HFFc6 (cell line): ENCODE data around the gene SMYD3. TPM values are rescaled to one million over a fixed set of nuclear protein-coding genes. Genes with fewer than 3 reads are reported as not detected.
"Not testable (repeated sequence)": the region's sequence is repeated elsewhere in the genome, so short reads cannot be mapped to it uniquely, and the experiment has no call there.

Experiments
- DNase-seq: peaks from one replicate; pipeline ENCODE4 v3.0.0-alpha.2; 2018
- H3K27ac Mint-ChIP-seq: 2 replicates; pipeline ENCODE4 v1.8.0; 2020; ENCODE audit warnings: mild to moderate bottlenecking, mixed read lengths
- H3K27me3 Mint-ChIP-seq: 2 replicates; pipeline ENCODE4 v1.8.0; 2021; ENCODE audit warnings: mild to moderate bottlenecking, moderate library complexity, mixed read lengths; ENCODE audit not compliant: insufficient read depth
- H3K36me3 Mint-ChIP-seq: 2 replicates; pipeline ENCODE4 v1.8.0; 2021; ENCODE audit warnings: low read depth, mixed read lengths
- H3K4me1 Mint-ChIP-seq: 2 replicates; pipeline ENCODE4 v1.8.0; 2020; ENCODE audit warnings: low read depth, mixed read lengths
- H3K4me3 Mint-ChIP-seq: 2 replicates; pipeline ENCODE4 v1.8.0; 2020; ENCODE audit warnings: mild to moderate bottlenecking, moderate library complexity, mixed read lengths
- H3K9me3 Mint-ChIP-seq: 2 replicates; pipeline ENCODE4 v1.8.0; 2020; ENCODE audit warnings: mild to moderate bottlenecking, mixed read lengths
- total RNA-seq, 6 experiments: library from RNA; stranded (reverse); fragmentation: NEBNext Ultra II Directional; extraction: Animal tissue kit (Norgen Biotek cat#: 25700); gene quantifications; 2 replicates in 1 of 6; 3 replicates in 5 of 6; pipeline ENCODE4 v1.2.3, GENCODE V29; 2021
- TF ChIP-seq, protein P1 (sequence below): fragments of 200-600 bp; sonication (generic); IDR thresholded peaks from 2 replicates; pipeline ENCODE4 v1.5.0; 2021; ENCODE audit warnings: antibody characterized with exemption, mild to moderate bottlenecking

The SMYD3 gene
- total RNA-seq, 6 experiments from 2014 or later, result 28.4 to 37.9 (median 31.2) TPM

DNA sequence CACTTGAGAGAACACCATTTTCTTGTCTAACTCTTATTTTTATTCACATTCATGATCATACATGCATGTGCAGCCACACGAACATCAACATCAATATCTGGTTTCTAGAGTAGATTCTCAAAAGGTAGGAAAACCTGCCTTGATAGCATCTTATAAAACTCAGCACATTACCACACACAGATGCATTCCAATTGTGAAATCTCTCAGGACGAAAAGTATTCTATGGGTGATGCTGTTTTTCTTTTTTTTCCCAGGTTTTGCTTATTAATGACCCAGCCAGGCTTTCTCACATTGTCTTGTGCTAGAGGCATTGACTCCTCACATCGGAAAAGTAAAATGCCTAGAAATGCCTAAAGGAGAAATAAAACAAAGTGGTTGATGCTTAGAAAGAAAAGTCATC, 789.5 kb downstream of the SMYD3 start:
- H3K27ac Mint-ChIP-seq, result no peak overlapping the region
- no peaks in the 10 kb centered on the region for H3K9me3 Mint-ChIP-seq
- no peak for DNase-seq
- H3K36me3 Mint-ChIP-seq, result peaks cover 9% of the 10 kb centered on the region; the same call in 1 of the 2 replicates
- TF ChIP-seq, protein P1, sequence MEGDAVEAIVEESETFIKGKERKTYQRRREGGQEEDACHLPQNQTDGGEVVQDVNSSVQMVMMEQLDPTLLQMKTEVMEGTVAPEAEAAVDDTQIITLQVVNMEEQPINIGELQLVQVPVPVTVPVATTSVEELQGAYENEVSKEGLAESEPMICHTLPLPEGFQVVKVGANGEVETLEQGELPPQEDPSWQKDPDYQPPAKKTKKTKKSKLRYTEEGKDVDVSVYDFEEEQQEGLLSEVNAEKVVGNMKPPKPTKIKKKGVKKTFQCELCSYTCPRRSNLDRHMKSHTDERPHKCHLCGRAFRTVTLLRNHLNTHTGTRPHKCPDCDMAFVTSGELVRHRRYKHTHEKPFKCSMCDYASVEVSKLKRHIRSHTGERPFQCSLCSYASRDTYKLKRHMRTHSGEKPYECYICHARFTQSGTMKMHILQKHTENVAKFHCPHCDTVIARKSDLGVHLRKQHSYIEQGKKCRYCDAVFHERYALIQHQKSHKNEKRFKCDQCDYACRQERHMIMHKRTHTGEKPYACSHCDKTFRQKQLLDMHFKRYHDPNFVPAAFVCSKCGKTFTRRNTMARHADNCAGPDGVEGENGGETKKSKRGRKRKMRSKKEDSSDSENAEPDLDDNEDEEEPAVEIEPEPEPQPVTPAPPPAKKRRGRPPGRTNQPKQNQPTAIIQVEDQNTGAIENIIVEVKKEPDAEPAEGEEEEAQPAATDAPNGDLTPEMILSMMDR, result no peak
- peaks cover 3% of the 10 kb centered on the region for H3K27me3 Mint-ChIP-seq
- peaks cover 24% of the 10 kb centered on the region for H3K4me1 Mint-ChIP-seq
- H3K4me3 Mint-ChIP-seq, result no peak overlapping the region

DNA sequence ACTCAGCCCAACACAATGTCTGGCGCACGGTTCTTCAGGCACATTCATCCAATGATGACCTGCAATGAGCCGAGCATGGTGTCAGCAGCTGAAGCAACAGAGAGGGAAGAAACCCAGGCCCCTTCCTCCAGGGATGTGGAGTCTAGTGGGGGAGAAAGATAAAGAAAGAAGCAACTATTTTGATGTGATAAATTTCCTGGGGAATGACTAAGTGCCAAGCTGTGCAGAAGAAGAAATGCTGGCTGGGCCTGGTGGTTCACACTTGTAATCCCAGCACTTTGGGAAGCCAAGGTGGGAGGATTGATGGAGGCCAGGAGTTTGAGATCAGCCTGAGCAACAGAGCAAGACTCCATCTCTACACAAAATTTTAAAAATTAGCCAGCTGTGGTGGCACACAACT, 790.5 kb downstream of the SMYD3 start:
- TF ChIP-seq, protein P1, result no peak
- peak overlapping the region; percentile 21; the same call in 1 of the 2 replicates for H3K27ac Mint-ChIP-seq
- no peak overlapping the region for H3K4me3 Mint-ChIP-seq
- DNase-seq, result no peak
- peaks cover 9% of the 10 kb centered on the region; the same call in 1 of the 2 replicates for H3K36me3 Mint-ChIP-seq
- H3K4me1 Mint-ChIP-seq, result peaks cover 24% of the 10 kb centered on the region
- H3K27me3 Mint-ChIP-seq, result peaks cover 3% of the 10 kb centered on the region
- no peaks in the 10 kb centered on the region for H3K9me3 Mint-ChIP-seq

DNA sequence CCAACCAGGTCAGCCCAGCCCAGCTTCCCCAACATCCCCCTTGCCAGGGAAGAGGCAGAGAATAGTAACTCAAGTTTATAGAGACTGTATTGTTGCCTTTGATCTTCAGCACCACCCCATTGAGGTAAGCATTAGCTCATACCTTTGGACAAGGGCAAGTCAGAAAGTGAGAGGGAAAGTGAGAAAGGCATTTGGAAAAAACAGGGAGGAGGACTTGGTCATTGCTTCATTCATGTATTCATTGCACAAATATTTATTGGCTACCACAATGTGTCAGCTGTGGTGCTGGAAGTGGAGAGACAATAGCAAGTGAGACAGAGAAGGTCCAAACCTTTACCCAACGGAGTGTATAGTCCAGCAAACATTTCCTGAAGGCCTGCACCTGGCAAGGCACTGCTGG, 791.1 kb downstream of the SMYD3 start:
- TF ChIP-seq, protein P1, result no peak
- peak; percentile 88 for DNase-seq
- H3K4me1 Mint-ChIP-seq, result peaks cover 24% of the 10 kb centered on the region
- peaks cover 3% of the 10 kb centered on the region for H3K27me3 Mint-ChIP-seq
- peak overlapping the region; percentile 20; the same call in 1 of the 2 replicates for H3K4me3 Mint-ChIP-seq
- peaks cover 9% of the 10 kb centered on the region; the same call in 1 of the 2 replicates for H3K36me3 Mint-ChIP-seq
- H3K27ac Mint-ChIP-seq, result no peak overlapping the region
- no peaks in the 10 kb centered on the region for H3K9me3 Mint-ChIP-seq

- Mint-ChIP-seq H3K9me3 (no peaks in the 10 kb centered on the region), H3K36me3 (peaks cover 9% of the 10 kb centered on the region; the same call in 1 of the 2 replicates), H3K4me3 (no peak overlapping the region; the same call in 1 of the 2 replicates), H3K4me1 (peaks cover 24% of the 10 kb centered on the region), H3K27ac (no peak overlapping the region), H3K27me3 (peaks cover 3% of the 10 kb centered on the region)
- no peak for DNase-seq
- TF ChIP-seq, protein P1, result no peak
Measured at GRCh38 chr1:245715291-245715701, 791.8 kb downstream of the SMYD3 start.

- DNase-seq, H3K27me3 Mint-ChIP-seq, H3K4me3 Mint-ChIP-seq, H3K9me3 Mint-ChIP-seq, H3K36me3 Mint-ChIP-seq, H3K27ac Mint-ChIP-seq: not testable (repeated sequence)
- H3K4me1 Mint-ChIP-seq, result peaks cover 24% of the 10 kb centered on the region
Measured at GRCh38 chr1:245714027-245714426, 793.1 kb downstream of the SMYD3 start.

DNA sequence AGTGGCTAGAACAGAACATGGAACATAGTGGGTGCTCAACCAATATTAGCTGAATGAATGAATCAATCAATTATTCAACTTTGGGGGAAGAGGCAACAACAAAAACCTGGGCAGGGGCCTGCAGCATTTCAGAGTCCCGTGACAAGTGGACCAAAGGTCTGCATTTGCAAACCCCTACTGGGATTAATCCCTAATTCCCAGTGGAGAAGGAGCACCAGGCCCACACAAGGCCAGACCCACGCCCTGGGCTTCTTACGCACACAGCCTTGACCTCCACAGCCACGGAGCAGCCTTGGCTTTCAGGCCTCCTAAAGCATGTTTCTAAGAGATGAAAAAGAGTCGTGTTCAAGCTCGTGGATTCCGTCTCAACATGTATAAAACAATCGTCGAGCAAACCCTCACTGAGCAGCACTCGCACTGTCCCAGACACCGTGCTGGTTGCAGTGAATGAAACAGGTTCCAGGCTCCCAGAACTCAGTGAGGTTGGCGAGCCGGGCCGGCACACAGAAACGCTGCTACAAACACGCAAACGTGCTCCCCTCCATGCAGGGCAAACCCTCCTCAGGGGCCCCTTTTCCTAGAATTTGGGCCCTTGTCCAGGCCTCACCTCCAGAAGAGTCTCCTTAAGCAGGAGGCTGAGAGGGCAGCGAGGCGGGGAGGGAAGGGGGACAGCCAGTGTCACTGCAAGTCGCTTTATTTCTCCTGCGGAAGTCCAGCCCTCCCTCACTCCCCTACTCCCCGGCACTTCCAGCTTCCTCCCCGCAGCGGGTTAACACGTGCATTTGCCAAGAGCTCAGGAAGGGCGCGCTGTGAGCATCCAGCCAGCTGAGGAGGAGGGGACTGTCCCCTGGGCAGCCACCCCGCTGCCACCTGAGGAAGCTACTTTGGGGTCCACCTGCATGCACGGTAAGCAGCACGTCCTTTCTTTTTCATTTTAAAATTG, 795.8 kb downstream of the SMYD3 start:
- no peak for DNase-seq
- TF ChIP-seq, protein P1, result no peak
- H3K4me3 Mint-ChIP-seq, result no peak overlapping the region
- H3K27ac Mint-ChIP-seq, result no peak overlapping the region
- peaks cover 6% of the 10 kb centered on the region for H3K27me3 Mint-ChIP-seq
- H3K9me3 Mint-ChIP-seq, result no peaks in the 10 kb centered on the region
- H3K4me1 Mint-ChIP-seq, result peaks cover 19% of the 10 kb centered on the region
- H3K36me3 Mint-ChIP-seq, result no peaks in the 10 kb centered on the region
